Ureter (tissue), 1 donor: ENCODE measurements around the gene HSP90AB1. TPM values are rescaled to one million over a fixed set of nuclear protein-coding genes. Genes with fewer than 3 reads are reported as not detected.

Experiments used
- DNase-seq: peaks from one replicate; pipeline ENCODE4 v3.0.0-alpha.2; 2020; ENCODE audit warnings: low spot score
- total RNA-seq: library from RNA; stranded (reverse); gene quantifications from one replicate; pipeline ENCODE4 v1.2.4, GENCODE V29; 2023
- donor health status: DM: yes; HTN: yes; CAD: no.

The HSP90AB1 gene
- total RNA-seq, 1 donor from 2014 or later = 936 TPM

- DNase-seq = no peak
These were observed 21.3 kb downstream of the HSP90AB1 start for GRCh38 chr6:44268095-44268628.

- DNase-seq = no peak
These were observed 22.4 kb downstream of the HSP90AB1 start for GRCh38 chr6:44269178-44269920.

- DNase-seq = no peak
These were observed 23.1 kb downstream of the HSP90AB1 start, which contains the start of gene TMEM151B for GRCh38 chr6:44269921-44270525. Gene TMEM151B, plus strand, starts transcription at chr6:44270450. Its CDS starts 293 bp downstream, at chr6:44270743.

GRCh38 chr6:44270526-44271405 lies 23.9 kb downstream of the HSP90AB1 start:
- no peak for DNase-seq

- DNase-seq = no peak
These were observed 24.5 kb downstream of the HSP90AB1 start for GRCh38 chr6:44271406-44271723.

- no peak for DNase-seq
These were observed 25.0 kb downstream of the HSP90AB1 start for GRCh38 chr6:44271914-44272313.

- DNase-seq = no peak
These were observed 25.6 kb downstream of the HSP90AB1 start for GRCh38 chr6:44272529-44272928.

- no peak for DNase-seq
These were observed 26.2 kb downstream of the HSP90AB1 start for GRCh38 chr6:44272999-44273566.

- no peak for DNase-seq
These were observed 26.7 kb downstream of the HSP90AB1 start for GRCh38 chr6:44273617-44274016.

- DNase-seq = no peak
These were observed 28.4 kb downstream of the HSP90AB1 start for GRCh38 chr6:44275271-44275748.

GRCh38 chr6:44275749-44276648 lies 29.1 kb downstream of the HSP90AB1 start:
- DNase-seq = no peak

GRCh38 chr6:44276667-44277640 lies 30.1 kb downstream of the HSP90AB1 start:
- no peak for DNase-seq

- DNase-seq = no peak
These were observed 30.9 kb downstream of the HSP90AB1 start for GRCh38 chr6:44277763-44278162.

GRCh38 chr6:44278315-44278714 lies 31.4 kb downstream of the HSP90AB1 start:
- DNase-seq = no peak

- no peak for DNase-seq
These were observed 32.1 kb downstream of the HSP90AB1 start for GRCh38 chr6:44278774-44279697.

GRCh38 chr6:44284121-44284520 lies 37.2 kb downstream of the HSP90AB1 start:
- DNase-seq = no peak

- DNase-seq = no peak
These were observed 38.0 kb downstream of the HSP90AB1 start for GRCh38 chr6:44284867-44285266.

GRCh38 chr6:44285552-44286284 lies 38.8 kb downstream of the HSP90AB1 start:
- DNase-seq = no peak
